IPS-18c (cell line): ENCODE results near the gene DPP10.

Source experiments
- H3K4me3 ChIP-seq: 2 replicates; pipeline ENCODE4 v1.7.0; 2013; ENCODE audit warnings: low read depth, mild to moderate bottlenecking, low read length, moderate library complexity; ENCODE audit not compliant: insufficient read depth
- H3K9me3 ChIP-seq: one replicate; pipeline ENCODE4 v1.6.1; 2013; ENCODE audit warnings: mild to moderate bottlenecking, low read length, moderate library complexity; ENCODE audit not compliant: control insufficient read depth, insufficient read depth

DPP10 gene

GRCh38 chr2:115294999-115295398, 852.6 kb downstream of the DPP10 start:
- no peaks in the 10 kb centered on the region for H3K9me3 ChIP-seq
- H3K4me3 ChIP-seq: no peak overlapping the region

- Histone ChIP-seq H3K4me3 (no peak overlapping the region), H3K9me3 (no peaks in the 10 kb centered on the region)
These were observed 854.6 kb downstream of the DPP10 start for GRCh38 chr2:115297056-115297455.

DNA sequence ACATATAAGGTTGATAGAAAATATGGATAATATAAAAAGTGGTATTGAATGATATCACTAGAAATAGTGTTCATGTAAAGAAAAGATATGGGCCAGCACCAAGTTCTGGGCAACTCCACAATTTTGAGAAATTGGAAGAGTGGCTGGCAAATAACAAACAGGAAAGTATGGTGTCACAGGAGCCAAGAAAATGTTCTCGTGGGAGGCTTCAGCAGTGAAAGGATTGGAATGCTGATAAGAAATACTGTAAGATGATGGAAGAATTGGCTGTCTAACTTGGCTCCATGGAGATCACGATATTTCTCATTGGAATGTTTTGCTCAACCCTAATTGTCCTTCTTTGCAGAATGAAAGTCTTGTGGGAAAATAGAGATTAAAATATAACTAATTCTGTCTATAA, 856.8 kb downstream of the DPP10 start:
- Histone ChIP-seq H3K4me3 (no peak overlapping the region), H3K9me3 (no peaks in the 10 kb centered on the region)

DNA sequence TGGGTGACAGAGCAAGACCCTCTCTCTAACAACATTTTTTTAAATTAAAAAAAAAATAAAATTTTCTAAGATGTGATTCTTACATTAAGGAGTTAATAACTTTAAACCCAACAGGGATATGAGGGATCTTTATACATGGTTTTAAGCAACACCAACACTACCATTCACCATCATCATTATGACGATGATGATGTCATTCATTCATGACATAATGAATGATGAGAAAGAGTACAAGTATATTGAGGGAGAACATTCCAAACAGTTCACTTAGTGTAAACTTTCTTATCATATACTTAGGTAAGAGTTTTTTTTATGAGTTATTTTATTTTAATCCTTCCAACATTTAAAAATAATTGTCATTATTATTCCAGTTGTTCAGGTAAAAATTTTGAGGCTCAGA, 863.3 kb downstream of the DPP10 start:
- Histone ChIP-seq H3K9me3 (no peaks in the 10 kb centered on the region), H3K4me3 (no peak overlapping the region)

GRCh38 chr2:115314119-115314518, 871.7 kb downstream of the DPP10 start:
- Histone ChIP-seq H3K4me3 (no peak overlapping the region), H3K9me3 (no peaks in the 10 kb centered on the region)

- H3K9me3 ChIP-seq: no peaks in the 10 kb centered on the region
- H3K4me3 ChIP-seq: no peak overlapping the region
These were observed 884.6 kb downstream of the DPP10 start for GRCh38 chr2:115327061-115327460.

DNA sequence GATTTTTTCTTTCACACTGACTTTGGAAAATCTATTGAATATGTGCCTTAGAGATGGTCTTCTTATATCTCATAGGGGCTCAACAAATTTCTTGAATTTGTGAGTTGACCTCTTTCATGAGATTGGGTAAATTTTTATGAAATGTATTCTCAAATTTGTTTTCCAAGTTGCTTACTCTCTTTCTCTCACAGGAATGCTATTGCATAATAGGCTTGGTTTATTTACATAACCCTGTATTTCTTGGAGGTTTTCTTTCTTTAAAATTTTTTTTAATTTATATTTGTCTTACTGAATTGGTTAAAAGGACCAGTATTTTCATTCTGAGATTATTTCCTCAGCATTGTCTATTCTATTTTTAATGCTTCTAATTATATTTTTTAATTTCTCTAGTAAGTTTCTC, 917.1 kb downstream of the DPP10 start:
- H3K9me3 ChIP-seq: peaks cover 2% of the 10 kb centered on the region
- no peak overlapping the region for H3K4me3 ChIP-seq

DNA sequence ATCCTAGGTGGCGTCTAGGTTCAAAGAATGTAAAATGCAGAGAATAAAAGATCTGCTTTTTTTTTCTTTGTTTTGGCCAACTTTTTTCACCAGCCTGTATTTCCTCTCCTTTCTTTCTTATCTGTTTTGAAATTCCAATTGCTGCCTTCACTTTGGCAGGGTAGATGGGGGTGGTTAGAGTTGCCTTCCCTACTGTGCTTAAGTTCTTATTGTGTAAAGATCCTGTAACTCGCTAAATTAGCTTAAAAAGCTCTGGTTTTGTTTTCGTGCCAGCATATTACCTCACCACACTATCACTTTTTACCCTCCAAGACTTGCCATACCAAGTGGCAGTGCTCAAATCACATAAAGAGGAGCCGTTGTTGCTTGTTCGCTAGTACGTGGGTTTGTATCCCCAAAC, 921.7 kb downstream of the DPP10 start:
- no peak overlapping the region for H3K4me3 ChIP-seq
- H3K9me3 ChIP-seq: no peaks in the 10 kb centered on the region

DNA sequence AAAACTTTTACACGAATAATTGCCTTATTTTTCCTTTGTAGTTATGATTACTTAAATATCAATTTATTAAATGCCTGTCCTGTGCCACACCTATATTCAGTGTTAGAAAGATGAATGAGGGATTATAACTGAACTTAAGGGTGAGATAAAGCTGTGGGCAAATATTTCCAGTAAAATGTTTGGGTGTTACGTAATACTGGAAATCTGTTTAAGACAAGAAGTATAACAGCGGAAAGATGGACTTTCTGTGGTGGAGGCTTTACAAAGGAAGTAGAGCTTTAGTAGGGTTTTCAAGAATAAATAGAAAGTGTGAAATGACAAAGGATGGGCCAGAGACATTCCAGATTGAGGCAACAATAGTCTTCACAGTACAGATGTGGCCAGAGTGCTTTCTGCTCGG, 927.0 kb downstream of the DPP10 start:
- Histone ChIP-seq H3K4me3 (no peak overlapping the region), H3K9me3 (peaks cover under 1% of the 10 kb centered on the region)

- Histone ChIP-seq H3K4me3 (no peak overlapping the region), H3K9me3 (peaks cover 5% of the 10 kb centered on the region)
These were observed 932.5 kb downstream of the DPP10 start for GRCh38 chr2:115374981-115375380.

- Histone ChIP-seq H3K9me3 (peaks cover 12% of the 10 kb centered on the region), H3K4me3 (no peak overlapping the region)
These were observed 942.0 kb downstream of the DPP10 start for GRCh38 chr2:115384399-115384798.

DNA sequence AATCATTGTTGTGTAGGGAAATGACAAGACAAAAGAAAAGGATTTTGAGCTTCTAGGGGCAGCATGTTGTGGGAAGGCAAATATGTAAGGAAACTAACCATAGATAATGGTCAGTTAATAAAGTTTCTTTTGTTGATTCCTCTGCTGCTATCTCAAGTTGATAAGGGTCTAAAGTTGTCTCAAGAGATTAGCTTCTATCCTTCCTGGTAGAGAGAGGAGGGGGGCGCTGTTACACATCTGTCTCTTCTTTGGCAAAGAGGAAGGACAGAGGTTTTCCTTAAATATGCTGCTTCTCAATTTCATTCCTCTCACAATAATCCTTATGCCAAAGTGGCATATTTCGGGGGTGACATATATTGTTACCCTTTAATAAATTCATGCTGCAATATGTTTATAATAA, 944.0 kb downstream of the DPP10 start:
- Histone ChIP-seq H3K4me3 (no peak overlapping the region), H3K9me3 (peaks cover 12% of the 10 kb centered on the region)

- H3K9me3 ChIP-seq: peaks cover 2% of the 10 kb centered on the region
These were observed 946.6 kb downstream of the DPP10 start for GRCh38 chr2:115389024-115389423.

DNA sequence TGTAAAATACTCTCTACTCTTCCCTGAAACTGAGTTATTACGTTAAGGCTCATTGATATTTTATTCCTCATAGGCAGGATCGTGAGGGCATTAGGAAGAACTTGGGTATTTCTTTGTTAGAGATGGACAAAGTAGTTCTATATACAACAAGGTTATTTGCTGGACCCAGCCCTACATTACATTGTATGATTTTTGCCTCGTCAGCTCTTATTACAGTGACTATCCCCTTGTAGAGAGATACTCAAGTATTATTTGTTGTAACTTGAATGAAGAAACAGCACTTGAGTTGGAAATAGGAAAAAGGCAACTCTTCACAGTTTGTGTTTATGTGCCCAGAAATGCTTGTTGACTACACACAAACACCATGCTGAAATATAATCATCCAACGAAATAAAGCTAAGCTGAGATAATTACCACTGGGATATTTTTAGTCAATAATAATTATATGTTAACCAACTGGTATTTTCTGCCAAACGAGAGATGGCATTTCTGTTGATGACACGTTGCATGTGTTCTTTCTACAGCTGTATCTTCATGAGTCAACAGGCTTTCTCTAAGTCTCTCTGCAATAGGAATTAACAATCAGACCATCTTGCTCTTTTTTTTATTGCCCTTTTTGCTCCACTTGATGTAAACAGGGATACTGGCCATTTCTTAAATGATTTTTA, 947.6 kb downstream of the DPP10 start:
- H3K9me3 ChIP-seq: no peaks in the 10 kb centered on the region
- H3K4me3 ChIP-seq: no peak overlapping the region

More at GRCh38 chr2:115389024-115389423, 946.6 kb downstream of the DPP10 start:
- H3K4me3 ChIP-seq: no peak overlapping the region

DNA sequence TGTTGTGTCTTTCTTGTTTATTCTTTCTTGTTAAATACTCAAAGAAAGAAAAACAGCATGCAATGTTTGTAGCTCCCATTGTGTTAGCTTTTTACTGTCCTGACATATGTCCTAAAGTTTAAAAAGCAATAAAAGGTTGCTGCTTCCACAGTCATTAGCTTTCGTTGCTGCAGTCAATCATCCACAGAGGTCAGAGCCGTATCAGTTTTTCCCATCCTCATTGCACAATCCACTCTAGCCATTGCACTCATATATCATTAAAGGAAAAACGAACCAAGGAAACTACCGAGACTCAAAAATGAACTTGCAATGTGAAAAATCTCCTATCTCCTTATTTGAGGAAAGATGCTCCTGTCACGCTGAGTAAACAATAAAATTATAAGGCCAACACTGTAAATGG, 954.1 kb downstream of the DPP10 start:
- Histone ChIP-seq H3K4me3 (no peak overlapping the region), H3K9me3 (no peaks in the 10 kb centered on the region)

- no peaks in the 10 kb centered on the region for H3K9me3 ChIP-seq
These were observed 958.5 kb downstream of the DPP10 start for GRCh38 chr2:115400940-115401339.

GRCh38 chr2:115412501-115412900, 970.1 kb downstream of the DPP10 start:
- H3K9me3 ChIP-seq: no peaks in the 10 kb centered on the region
- H3K4me3 ChIP-seq: no peak overlapping the region

More at GRCh38 chr2:115400940-115401339, 958.5 kb downstream of the DPP10 start:
- H3K4me3 ChIP-seq: no peak overlapping the region

DNA sequence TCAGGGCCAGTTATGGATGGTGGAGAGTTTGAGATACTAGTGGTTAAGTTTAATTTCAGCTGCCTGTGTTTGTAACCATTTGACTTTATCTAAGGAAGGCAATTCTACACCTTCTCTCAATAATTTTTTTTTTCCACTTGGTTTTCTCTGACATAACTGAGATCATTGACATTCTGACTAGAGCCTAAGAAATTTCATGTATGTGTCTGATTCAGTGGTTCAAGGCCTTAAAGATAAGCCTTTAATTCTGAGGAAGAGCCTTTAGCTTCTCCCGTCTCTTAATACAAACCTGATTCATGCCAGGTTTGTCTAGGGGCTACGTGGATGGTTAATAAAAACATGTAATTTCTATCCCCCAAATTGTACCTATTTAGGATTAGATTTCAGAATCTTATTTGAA, 971.4 kb downstream of the DPP10 start:
- H3K4me3 ChIP-seq: no peak overlapping the region
- no peaks in the 10 kb centered on the region for H3K9me3 ChIP-seq

DNA sequence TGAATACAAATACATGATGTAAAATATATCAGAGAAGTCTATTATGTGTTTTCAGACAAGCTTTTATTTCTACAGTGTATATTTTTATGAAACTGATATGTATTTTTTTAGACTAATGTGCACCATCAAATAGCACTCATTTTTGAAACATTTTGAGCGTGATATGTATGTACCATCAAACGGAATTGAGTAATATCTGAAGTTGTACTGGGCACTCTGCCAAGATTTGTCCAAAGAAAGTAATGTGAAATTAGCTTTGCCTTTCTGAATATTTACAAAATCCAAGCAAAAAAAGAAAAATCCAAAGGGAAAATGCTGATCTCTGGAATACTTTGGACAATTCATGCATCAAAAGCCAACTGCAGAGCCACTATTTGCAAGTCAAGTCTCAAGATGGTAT, 972.0 kb downstream of the DPP10 start:
- Histone ChIP-seq H3K9me3 (no peaks in the 10 kb centered on the region), H3K4me3 (no peak overlapping the region)
